Spleen (tissue), 11 donors: ENCODE measurements around the gene TMEM151A. TPM values are rescaled to one million over a fixed set of nuclear protein-coding genes. Genes with fewer than 3 reads are reported as not detected.

Source experiments
- DNase-seq: peaks from one replicate; pipeline ENCODE4 v3.0.0-alpha.2; 2020
- H3K27ac ChIP-seq, 8 donors: fragments of 200-600 bp; sonication (generic) in 7 of 8; 1 replicate in 4 of 8; 2 replicates in 4 of 8; pipeline versions ENCODE4 v1.5.0 to v1.8.0; 2016 to 2021; ENCODE audit warnings: inconsistent platforms in 4 of 8, mild to moderate bottlenecking in 4 of 8, moderate library complexity in 1 of 8
- H3K27me3 ChIP-seq, 7 donors: fragments of 200-600 bp; sonication (generic) in 6 of 7; replicated peaks in 1 of 7; 1 replicate in 4 of 7; 2 replicates in 3 of 7; pipeline versions ENCODE4 v1.5.0 to v1.8.0; 2016 to 2021; ENCODE audit warnings: inconsistent platforms in 3 of 7, mild to moderate bottlenecking in 1 of 7
- H3K36me3 ChIP-seq, 6 donors: fragments of 200-600 bp; sonication (generic) in 5 of 6; 1 replicate in 4 of 6; 2 replicates in 2 of 6; pipeline versions ENCODE4 v1.5.0 to v1.8.0; 2016 to 2021; ENCODE audit warnings: inconsistent platforms in 2 of 6
- H3K4me1 ChIP-seq, 6 donors: fragments of 200-600 bp; sonication (generic) in 5 of 6; 1 replicate in 3 of 6; 2 replicates in 3 of 6; pipeline versions ENCODE4 v1.5.0 to v1.8.0; 2016 to 2021; ENCODE audit warnings: inconsistent platforms in 3 of 6
- H3K4me3 ChIP-seq, 8 donors: fragments of 200-600 bp; sonication (generic) in 7 of 8; 1 replicate in 4 of 8; 2 replicates in 4 of 8; pipeline versions ENCODE4 v1.5.0 to v1.8.0; 2016 to 2021; ENCODE audit warnings: inconsistent platforms in 4 of 8, mild to moderate bottlenecking in 4 of 8, moderate library complexity in 2 of 8
- H3K9me3 ChIP-seq, 8 donors: fragments of 200-600 bp; sonication (generic) in 7 of 8; 1 replicate in 4 of 8; 2 replicates in 4 of 8; pipeline versions ENCODE4 v1.5.0 to v1.8.0; 2016 to 2021; ENCODE audit warnings: inconsistent platforms in 4 of 8
- POLR2A ChIP-seq, 3 donors: fragments of 450-650 bp; IDR thresholded peaks; one replicate each; pipeline ENCODE4 v1.5.1; 2017; ENCODE audit warnings: antibody characterized with exemption in 3 of 3, mild to moderate bottlenecking in 1 of 3
- POLR2AphosphoS5 ChIP-seq, 3 donors: sonication (generic); formaldehyde crosslinking; IDR thresholded peaks; one replicate each; pipeline ENCODE4 v1.5.1; 2017; ENCODE audit warnings: antibody characterized with exemption in 3 of 3
- WGBS, 5 donors: extraction: QIAGEN DNeasy Blood & Tissue Kit in 3 of 5; methylation state at CpG; one replicate each; pipeline versions ENCODE4 v1.1.5 to v1.1.7; 2013 to 2018; 5-methylcytosine and 5-hydroxymethylcytosine counted together
- intact Hi-C: fragments of 100-400 bp; cut with DNase I; formaldehyde crosslinking; loops from one replicate; pipeline ENCODE4 v1.15.0; 2023; ENCODE audit warnings: low total_unique reads
- polyA plus RNA-seq, 3 donors: library from polyadenylated mRNA; stranded (reverse); fragments of 200-250 nt; gene quantifications; one replicate each; pipeline ENCODE4 v1.2.1, GENCODE V29; 2013
- total RNA-seq, 7 donors: library from RNA; depleted of rRNA in 3 of 7; stranded (reverse); fragments of >200 nt in 3 of 7; fragmentation: NEBNext Ultra II Directional in 4 of 7; extraction: Animal tissue kit (Norgen Biotek cat#: 25700) in 4 of 7; gene quantifications; one replicate each; pipeline versions ENCODE4 v1.1.0 to v1.2.1, GENCODE V29; 2016 to 2021
- TF ChIP-seq, protein P1 (sequence below), 11 experiments: fragments of 200-600 bp in 7 of 11; fragments of 450-650 bp in 4 of 11; sonication (generic) in 4 of 11; IDR thresholded peaks in 8 of 11; conservative IDR thresholded peaks in 3 of 11; 1 replicate in 7 of 11; 2 replicates in 4 of 11; pipeline versions ENCODE4 v1.4.0 to v1.8.0; 2016 to 2021; ENCODE audit warnings: antibody characterized with exemption in 11 of 11, inconsistent platforms in 4 of 11, mild to moderate bottlenecking in 1 of 11
- donor health status: healthy with polysubstance abuse.
- donor health status: DM: no; HTN: no; CAD: no; lungs with moderate emphysema.
- donor health status: DM: no; HTN: no; CAD: no.
- donor health status: Bipolar disorder and iron deficiency.
- donor health status: healthy.
- donor health status: DM: no; HTN: no; CAD: no.
- donor health status: DM: yes; HTN: yes; CAD: no.

Gene TMEM151A
- total and polyA plus RNA-seq, 10 donors = 0.02 to 0.34 (median 0.02) TPM; not detected in 7

DNA sequence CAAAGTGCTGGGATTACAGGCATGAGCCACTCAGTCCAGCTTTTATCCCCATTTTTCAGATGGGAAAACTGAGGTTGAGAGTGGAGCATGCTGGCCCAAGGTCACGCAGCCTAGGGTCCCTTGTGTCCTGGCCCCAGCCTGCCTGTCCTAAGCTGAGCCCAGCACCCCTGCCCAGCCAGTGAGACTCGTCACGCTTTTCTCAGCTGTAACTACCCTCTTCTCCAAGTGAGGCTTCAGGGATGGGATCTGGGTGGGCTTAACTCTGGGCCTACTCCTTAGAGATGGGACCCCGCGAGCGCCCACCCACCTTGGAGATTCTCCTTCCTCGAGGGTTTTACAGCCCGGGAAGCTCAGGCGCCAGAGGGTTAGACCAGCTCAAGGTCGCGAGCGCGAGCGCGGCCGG, 390 bp upstream of the TMEM151A start:
- peak overlapping the region in 5 of 8 donors; percentile 43 to 73 (median 45) for H3K4me3 ChIP-seq
- no peak for DNase-seq
- no peak overlapping the region for H3K27ac ChIP-seq
- intact Hi-C loops = no loop called here
- no peaks in the 10 kb centered on the region for H3K9me3 ChIP-seq
- TF ChIP-seq, protein P1, sequence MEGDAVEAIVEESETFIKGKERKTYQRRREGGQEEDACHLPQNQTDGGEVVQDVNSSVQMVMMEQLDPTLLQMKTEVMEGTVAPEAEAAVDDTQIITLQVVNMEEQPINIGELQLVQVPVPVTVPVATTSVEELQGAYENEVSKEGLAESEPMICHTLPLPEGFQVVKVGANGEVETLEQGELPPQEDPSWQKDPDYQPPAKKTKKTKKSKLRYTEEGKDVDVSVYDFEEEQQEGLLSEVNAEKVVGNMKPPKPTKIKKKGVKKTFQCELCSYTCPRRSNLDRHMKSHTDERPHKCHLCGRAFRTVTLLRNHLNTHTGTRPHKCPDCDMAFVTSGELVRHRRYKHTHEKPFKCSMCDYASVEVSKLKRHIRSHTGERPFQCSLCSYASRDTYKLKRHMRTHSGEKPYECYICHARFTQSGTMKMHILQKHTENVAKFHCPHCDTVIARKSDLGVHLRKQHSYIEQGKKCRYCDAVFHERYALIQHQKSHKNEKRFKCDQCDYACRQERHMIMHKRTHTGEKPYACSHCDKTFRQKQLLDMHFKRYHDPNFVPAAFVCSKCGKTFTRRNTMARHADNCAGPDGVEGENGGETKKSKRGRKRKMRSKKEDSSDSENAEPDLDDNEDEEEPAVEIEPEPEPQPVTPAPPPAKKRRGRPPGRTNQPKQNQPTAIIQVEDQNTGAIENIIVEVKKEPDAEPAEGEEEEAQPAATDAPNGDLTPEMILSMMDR (IDR thresholded peaks at IDR 0.05 in 8 of 11, conservative IDR thresholded peaks at IDR 0.05 in 3 of 11) = no peak
- TF ChIP-seq POLR2AphosphoS5 (IDR thresholded peaks at IDR 0.05) = no peak
- no peak for TF ChIP-seq POLR2A (IDR thresholded peaks at IDR 0.05)
- H3K27me3 ChIP-seq = peaks cover 0 to 63% (median 37%) of the 10 kb centered on the region in 7 donors
- peaks cover 18 to 59% (median 42%) of the 10 kb centered on the region in 6 donors for H3K4me1 ChIP-seq
- no peaks in the 10 kb centered on the region for H3K36me3 ChIP-seq
- 17 to 40% (median 21%) methylated on average over 8 to 16 of the region's 16 CpGs for WGBS, 5 donors

GRCh38 chr11:66292543-66293332, 1.0 kb downstream of the TMEM151A start:
- Histone ChIP-seq H3K36me3 (no peaks in the 10 kb centered on the region), H3K27me3 (peaks cover 0 to 73% (median 37%) of the 10 kb centered on the region in 7 donors), H3K4me3 (peak overlapping the region in 1 of 8 donors; percentile 73), H3K9me3 (no peaks in the 10 kb centered on the region), H3K4me1 (peaks cover 14 to 44% (median 33%) of the 10 kb centered on the region in 6 donors), H3K27ac (no peak overlapping the region)
- no peak for TF ChIP-seq POLR2AphosphoS5 (IDR thresholded peaks at IDR 0.05)
- no peak for TF ChIP-seq POLR2A (IDR thresholded peaks at IDR 0.05)
- TF ChIP-seq, protein P1 (IDR thresholded peaks at IDR 0.05 in 8 of 11, conservative IDR thresholded peaks at IDR 0.05 in 3 of 11) = no peak
- WGBS, 5 donors = 40 to 64% (median 55%) methylated on average over 12 to 17 of the region's 17 CpGs
- DNase-seq = no peak
- intact Hi-C loops = no loop called here

- Histone ChIP-seq H3K4me3 (no peak overlapping the region), H3K27me3 (peaks cover 0 to 73% (median 37%) of the 10 kb centered on the region in 7 donors), H3K27ac (no peak overlapping the region), H3K9me3 (no peaks in the 10 kb centered on the region), H3K4me1 (peaks cover 8 to 38% (median 27%) of the 10 kb centered on the region in 6 donors), H3K36me3 (no peaks in the 10 kb centered on the region)
- no peak for TF ChIP-seq POLR2AphosphoS5 (IDR thresholded peaks at IDR 0.05)
- TF ChIP-seq, protein P1 (IDR thresholded peaks at IDR 0.05 in 8 of 11, conservative IDR thresholded peaks at IDR 0.05 in 3 of 11) = no peak
- TF ChIP-seq POLR2A (IDR thresholded peaks at IDR 0.05) = no peak
- no peak for DNase-seq
- WGBS, 5 donors = 79 to 91% (median 82%) methylated on average over 3 to 4 of the region's 4 CpGs
- intact Hi-C loops = no loop called here
Measured at GRCh38 chr11:66293352-66293751, 1.7 kb downstream of the TMEM151A start.
